DLD1 (cell line): Measurements from ENCODE around the gene CES4A.
"Not testable (repeated sequence)": the region's sequence is repeated elsewhere in the genome, so short reads cannot be mapped to it uniquely, and the experiment has no call there.

ENCODE experiments used
- in situ Hi-C: cut with HindIII; loops from 2 replicates; pipeline ENCODE4 v1.10.0; 2017; ENCODE audit warnings: low sequenced_read_pairs

Gene CES4A

DNA sequence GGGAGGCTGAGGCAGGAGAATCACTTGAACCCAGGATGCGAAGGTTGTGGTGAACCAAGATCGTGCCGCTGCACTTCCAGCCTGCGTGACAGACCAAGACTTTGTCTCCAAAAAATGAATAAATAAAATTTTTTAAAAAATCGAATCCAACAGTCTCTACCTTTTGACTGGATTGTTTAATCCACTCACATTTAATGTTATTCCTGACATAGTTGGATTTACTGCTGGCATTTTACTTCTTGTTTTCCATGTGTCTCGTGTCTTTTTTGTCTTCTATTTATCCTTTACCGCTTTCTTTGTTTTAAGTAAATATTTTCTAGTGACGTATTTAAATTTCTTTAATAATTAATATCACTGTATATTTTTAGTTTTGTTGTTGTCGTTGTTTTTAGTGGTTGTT lies 5.4 kb upstream of the CES4A start:
- in situ Hi-C loops, result no loop called here

DNA sequence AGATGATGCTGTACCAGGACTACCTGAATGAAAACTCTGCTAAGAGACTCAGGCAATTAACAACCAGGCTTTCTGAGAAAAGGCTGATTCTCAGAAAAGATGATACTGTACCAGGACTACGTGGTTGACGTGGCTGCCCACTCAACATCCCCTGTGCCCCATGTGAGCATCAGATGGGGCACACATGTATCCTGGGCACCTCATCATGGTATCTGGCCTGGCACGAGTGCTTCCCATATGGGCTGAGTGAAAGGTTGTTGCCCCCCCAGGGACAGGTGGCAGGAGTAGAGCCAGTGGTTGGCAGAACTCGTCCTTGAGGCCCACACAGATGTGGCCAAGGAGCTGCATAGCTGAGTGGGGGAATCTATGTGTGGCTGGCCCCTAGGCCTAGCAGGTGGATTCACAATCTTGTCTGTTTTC lies 3.5 kb upstream of the CES4A start:
- in situ Hi-C loops, result no loop called here

DNA sequence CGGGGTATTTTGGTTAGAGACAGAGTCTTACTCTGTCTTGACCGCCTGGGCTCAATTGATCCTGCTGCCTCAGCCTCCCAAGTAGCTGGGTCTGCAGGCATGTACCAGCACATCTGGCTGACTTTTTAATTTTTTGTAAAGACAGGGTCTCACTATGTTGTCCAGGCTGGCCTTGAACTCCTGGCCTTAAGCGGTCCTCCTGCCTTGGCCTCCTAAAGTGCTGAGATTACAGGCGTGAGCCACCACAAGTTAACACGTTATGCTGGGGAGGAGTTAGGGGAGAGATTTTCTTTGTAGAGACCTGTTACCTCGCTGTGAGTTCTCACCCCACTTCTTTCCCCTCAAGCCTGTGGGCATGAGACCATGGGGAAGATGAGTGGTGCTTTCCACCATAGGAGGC lies 1.8 kb upstream of the CES4A start:
- in situ Hi-C loops, result no loop called here

DNA sequence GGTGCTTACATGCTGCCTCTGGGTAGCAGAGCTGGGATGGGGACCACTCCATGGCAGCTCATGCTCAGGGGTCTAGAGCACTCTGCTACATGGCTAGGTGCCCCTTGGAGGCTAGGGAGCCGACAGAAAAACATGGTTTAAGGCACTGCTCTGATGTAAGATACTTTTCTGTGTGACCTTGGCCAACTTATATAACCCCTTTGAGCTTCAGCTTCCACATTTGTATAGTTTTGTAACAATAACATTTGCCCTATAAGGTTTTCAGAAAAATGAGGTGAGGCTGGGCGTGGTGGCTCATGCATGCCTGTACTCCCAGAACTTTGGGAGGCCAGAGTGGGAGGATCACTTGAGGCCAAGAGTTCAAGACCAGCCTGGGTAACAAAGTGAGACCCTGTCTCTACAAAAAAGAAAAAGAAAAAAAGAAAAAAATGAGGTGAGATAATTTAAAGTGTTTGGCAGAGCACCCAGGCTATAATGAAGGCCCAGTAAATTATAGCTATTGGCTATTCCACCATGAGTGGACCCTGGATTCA lies 3.2 kb downstream of the CES4A start:
- in situ Hi-C loops, result no loop called here

DNA sequence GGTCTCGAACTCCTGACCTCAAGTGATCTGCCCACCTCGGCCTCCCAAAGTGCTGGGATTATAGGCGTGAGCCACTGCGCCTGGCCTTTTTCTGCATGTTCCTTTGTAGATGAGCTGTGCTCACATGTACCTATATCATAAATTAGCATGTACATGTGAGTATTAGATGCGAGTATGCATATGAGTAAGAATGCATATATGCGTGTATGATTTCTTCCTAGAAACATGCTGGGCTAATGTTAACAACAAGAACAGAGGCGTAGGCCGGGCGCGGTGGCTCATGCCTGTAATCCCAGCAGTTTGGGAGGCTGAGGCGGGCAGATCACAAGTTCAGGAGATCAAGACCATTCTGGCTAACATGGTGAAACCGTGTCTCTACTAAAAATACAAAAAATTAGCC lies 5.2 kb downstream of the CES4A start:
- in situ Hi-C loops, result not testable (repeated sequence)

DNA sequence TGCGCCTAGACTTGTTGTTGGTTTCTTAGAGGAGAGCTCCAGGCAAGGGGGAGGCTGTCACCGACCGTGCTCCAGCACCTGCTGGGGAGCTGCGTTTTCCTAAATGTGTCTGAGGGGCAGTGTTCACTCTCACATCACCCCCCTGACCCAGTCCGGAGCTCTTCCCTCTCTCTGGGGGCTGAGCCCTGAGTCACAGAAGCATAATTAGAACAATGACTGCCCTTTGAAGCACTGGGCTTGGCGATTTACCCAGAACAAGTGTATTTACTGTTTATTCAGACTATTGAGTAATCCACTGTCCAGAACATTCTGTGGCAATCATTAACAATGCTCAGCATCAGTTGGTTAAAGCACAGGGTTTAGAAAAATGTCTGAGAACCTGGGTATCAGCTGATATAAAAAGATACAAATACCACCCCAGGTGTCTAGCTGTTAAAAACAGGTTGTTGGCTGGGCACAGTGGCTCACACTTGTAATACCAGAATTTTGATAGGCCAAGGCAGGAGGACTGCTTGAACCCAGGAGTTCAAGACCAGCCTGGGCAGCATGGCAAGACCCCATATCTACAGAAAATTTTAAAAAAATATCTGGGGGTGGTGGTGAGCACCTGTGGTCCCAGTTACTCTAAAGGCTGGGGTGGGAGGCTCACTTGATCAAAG lies 8.1 kb downstream of the CES4A start:
- in situ Hi-C loops, result no loop called here

DNA sequence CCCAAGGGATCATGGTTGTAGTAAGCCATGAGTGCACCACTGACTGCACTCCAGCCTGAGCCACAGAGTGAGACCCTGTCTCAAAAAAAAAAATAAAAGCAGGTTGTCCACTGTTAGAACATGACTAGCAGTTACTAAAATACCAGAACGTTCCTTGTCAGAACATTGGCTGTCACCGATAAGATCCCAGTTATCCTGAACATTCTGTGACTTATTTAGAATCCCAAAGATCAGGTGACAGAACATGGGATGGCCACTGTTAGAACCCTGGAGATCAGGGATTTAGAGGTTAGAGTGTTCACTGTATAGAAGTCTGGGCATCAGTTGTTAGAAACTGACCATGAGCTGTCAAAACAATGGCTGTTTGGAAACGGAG lies 8.6 kb downstream of the CES4A start:
- in situ Hi-C loops, result no loop called here

DNA sequence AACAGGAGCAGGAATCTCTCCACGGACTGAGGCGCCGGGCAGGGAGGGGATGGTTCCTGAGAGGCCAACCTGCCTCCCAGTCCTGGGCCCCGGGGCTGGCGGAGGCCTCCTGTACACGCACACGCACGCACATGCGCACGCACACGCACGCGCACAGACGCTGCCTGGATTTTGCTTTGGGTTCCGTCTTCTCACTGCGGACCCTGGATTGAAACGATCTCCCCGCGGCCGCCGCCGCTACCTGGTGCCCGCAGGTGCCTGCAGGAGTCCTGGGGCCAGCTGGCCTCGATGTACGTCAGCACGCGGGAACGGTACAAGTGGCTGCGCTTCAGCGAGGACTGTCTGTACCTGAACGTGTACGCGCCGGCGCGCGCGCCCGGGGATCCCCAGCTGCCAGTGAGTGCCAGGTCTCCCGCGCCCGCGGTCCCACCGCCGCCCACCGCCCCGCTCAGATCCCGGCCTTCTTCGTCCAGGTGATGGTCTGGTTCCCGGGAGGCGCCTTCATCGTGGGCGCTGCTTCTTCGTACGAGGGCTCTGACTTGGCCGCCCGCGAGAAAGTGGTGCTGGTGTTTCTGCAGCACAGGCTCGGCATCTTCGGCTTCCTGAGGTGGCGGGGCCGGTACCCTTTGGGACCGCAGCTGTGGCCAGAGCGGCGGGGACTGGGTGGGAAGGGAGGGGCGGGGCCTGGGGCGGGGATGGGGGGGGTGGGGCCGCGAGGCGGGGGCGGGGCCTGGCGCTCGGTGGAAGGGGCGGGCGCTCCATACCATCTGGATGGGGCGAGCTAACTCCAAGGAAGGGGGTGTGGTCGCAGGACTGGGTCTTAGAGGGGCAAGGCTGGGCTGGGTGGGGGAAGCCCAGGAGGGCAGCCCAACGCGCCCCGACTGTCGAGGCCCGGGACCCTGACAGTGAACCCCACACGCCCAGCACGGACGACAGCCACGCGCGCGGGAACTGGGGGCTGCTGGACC lies 12.3 kb downstream of the CES4A start:
- in situ Hi-C loops, result no loop called here

DNA sequence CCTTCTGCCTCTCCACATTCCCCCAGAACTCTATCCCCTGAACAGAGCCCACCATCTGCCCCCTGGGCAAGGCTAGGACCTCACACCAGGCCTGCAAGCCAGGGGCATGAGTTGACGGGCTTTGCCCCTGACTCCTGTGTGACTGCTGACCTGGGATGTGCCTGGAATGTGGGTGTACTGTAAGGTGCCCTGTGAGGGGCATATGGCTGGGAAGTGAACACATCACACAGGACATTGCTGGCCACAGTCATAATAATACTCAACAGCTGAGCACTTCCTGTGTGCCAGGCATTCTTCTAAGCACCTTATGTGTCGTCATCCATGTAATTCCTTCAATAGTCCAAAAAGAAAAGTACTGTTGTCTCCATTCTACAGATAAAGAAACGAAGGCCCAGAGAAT lies 13.3 kb downstream of the CES4A start:
- in situ Hi-C loops, result no loop called here

DNA sequence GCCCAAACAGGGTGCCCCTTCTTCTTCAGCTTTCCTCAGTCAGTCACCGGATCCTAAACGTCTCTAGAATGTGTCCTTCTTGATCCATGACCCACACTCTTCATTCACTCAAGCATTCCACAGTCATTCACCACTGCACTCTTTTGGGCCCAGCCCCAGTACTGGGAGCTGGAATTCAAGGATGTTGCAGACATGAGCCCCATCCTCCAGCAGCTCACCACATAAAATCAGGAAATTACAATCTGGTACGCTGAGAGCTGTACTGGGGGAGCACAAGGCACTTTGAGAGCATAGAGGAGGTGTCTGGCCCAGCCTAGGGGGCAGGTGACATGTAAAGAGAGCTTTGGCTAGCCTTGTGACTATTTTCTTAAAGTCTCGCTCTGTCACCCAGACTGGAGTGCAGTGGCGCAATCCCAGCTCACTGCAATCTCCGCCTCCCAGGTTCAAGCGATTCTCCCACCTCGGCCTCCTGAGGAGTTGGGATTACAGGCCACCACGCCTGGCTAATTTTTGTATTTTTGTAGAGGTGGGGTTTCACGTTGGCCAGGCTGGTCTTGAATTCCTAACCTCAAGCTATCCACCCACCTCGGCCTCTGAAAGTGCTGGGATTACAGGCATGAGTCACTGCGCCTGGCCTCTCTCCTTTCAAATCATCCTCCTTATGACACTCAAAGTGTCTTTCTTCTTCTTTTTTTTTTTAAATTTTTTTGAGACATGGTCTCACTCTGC lies 18.7 kb downstream of the CES4A start:
- in situ Hi-C loops, result no loop called here

DNA sequence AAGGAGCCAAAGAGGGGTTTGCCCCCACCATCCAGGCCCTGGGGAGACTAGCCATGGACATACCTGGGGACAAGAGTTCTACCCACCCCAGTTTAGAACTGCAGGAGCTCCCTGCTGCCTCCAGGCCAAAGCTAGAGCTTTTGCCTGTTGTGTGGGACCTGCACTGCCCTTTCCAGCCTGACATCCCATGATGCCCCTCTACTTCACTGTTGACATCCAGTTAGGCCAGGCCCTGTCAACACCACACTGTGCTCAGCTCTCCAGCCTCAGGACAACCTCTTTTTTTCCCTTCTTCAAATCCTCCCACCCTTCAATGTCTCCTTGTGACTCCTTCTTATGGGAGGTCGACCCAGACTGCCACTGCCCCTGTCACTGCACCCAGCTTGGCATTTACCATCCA lies 20.8 kb downstream of the CES4A start:
- in situ Hi-C loops, result no loop called here

DNA sequence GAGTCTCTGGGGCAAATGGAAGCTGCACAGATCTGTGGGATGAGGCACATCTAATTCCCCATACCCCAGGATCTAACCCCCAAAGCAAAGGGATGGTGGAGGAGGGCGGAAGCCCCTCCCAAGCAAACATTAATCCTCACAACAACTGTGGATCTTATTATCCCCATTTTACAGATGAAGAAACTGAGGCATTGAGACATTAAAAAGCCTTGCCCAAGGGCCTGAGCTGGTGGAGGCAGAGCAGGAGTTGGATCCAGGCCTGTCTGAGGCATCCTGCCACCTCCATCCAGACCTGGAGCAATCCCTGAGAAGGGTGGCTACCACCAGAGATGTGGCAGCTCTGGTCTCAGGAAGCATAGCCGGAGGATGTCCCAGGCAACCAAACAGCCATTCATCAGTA lies 22.9 kb downstream of the CES4A start:
- in situ Hi-C loops, result no loop called here

DNA sequence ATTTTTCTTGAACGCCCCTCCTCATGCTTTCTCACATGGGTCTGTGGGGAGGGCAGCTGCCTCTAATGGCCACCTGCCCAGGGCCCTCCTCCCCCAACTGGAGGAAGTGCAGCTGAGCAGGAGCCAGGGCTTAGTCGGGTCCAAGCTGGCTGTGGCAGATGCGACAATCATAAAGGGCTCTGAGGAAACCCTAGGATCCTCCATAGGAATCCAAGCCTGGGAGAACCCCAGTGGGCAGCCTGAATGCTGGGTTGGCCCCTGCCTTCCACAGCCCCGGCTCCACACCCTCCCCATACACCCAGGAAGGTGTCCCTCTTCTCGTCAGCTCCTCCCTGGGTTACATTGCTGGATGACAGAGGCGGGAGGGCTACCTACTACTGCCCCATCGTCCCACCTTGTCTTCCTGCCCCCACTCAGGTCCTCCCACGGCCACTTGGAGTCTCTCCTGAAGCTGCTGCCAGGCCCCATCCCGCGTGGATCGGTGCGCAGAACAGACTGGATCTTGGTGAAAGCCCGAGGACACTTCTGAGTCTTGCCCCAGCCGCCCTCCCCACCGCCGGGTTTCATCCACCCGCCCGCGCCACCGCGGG lies 24.9 kb downstream of the CES4A start:
- in situ Hi-C loops, result no loop called here

DNA sequence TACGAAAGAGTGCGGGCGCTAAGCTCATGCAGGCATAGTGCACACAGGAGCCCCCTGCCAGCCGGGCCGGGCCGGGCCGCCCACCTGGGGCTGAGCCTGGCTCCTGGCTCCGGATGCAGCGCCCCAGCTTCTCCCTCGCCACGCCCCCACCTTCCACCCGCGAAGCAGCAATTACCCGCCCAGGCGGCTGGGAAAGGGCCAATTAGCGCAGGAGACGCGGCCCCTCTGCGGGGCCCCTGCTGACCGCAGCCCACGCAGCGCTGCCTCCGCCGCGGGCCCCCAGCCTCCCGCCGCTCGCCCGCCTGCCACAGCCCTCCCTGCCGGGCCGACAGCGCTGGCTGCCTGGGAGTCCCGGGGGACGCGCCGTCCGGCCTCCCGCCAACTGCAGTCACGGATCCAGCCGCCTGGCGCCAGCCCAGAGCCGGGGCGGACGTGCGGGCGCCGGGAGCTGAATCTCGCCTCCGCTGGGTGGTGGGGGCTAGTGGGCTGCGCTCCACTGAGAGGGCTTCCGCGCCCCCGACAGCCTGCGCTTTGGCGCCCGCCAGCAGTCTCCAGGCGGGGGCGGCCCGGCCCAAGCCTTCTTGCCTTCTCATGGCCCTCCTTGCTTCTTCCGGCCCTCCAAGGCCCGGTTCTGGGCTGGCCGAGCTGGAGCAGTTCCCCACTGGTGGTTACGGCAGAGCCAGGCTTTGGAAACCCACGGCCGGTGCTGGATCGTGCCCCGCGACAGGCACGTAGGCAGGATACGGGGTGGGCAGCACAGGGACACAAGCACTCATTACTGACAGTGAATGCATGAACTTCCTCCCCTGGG lies 25.6 kb downstream of the CES4A start:
- in situ Hi-C loops, result no loop called here

DNA sequence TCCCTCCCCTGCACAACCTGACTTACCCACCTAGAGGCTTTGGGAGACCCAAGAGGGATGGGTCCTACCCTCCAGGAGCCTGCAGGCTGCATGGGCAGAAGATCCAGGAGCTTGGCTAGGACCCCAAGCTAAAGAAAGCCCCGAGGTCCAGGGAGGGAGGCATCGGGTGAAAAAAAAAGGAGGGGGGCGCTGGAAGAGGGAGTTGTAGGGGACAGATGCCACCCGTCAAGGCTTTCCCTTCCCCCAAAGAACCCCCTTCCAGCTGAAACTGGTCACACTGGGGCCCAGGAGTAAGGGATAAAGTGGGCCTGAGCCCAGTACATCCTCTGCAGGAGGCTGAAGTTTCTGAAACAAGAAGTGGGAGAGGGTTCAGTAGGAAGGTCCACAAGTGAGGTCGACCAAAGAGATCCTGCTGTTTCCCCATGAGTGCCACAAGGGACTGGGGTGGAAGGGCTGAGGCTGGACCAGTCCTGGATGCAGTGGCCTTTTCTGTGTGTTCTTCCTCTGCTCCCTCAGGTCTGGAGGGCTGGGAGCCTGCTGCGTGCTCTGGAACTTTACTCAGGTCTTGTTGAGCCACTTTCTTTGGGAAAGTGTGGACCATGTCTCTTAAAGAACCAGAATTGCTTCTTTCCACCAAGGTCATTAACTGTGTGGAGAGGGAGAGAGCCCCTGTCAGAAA lies 26.4 kb downstream of the CES4A start:
- in situ Hi-C loops, result no loop called here

DNA sequence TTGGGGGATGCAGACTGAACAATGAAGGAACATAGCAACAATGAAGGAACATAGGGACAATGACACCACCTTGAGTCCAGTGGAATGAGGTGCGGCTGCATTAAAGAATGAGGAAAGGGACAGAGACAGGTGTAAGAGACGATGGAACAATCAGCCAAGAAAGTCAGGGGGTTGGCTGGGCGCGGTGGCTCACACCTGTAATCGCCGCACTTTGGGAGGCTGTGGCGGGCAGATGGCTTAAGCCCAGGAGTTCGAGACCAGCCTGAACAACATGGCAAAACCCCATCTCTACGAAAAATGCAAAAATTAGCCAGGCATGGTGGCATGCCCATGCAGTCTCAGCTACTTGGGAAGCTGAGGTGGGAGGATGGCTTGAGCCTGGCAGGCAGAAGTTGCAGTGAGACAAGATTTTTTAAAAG lies 26.9 kb downstream of the CES4A start:
- in situ Hi-C loops, result no loop called here

DNA sequence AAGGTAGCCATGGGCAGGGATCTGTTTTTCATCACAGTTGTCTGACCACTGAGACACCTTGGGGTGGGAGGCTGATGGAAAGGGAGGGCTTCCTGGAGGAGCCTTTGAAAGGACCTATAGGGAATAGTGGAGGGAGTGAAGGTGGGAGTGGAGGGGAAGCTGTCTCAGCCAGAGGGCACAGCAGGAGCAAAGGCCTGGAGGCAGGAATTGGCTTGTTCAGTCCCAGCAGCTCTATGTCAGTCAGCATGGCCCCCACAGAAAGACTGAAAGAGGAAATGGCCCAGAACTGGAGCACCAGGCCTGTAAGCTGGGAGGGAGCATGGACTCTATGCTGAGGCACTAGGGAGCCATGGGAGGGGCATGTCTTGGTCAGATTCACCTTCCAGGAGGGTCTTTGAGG lies 27.8 kb downstream of the CES4A start:
- in situ Hi-C loops, result no loop called here

DNA sequence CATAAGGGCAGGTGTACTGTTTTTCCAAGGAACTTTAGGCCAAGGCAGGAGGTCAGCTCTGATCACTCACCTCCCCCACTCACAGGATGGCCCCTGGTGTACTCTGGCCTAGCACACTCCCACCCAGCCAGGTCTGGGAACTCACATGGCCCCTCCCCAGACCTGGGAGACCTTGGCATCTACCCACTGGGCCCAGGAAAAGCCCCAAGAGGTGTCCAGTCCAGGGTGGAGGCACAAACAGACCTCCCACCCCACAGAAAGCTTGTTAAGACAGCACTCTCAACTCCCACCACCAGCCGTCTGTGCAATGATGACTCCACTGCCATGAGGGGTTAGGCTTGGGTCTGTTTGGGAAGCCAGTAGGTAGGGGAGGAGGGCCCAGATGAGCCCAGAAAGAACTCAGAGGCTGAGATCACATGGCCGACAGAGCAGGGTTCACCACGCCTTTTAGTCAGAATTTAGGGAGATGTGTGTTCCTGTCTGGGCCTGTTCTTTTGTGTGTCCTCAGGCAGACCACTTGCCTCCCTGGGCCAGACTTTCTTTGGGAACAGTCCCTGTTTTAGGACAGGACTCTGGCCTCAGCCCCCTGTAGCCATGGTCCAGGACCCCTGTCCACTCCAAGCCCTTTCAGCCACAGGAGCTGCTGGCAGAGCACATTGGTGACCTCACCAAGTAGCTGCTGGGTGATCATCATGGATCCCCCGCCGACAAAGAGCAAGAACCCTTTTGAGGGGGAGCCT lies 28.5 kb downstream of the CES4A start:
- in situ Hi-C loops, result no loop called here

DNA sequence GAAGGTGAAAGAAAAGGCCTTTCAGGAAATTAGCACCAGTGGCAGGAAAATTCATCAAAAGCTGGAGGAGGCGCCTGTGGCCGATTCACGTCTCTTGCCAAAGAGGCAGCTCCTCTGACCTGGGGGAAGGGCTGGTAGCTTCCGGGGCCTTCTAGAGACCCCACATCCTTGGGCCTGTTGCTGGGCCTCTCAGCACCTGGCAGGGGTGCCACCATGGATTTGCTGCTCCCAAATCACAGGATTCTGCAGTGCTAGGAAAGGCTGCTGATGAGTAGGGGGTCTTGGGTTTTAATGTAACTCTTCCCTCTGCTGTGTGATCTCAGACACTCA lies 29.0 kb downstream of the CES4A start:
- in situ Hi-C loops, result no loop called here
